Measurements from ENCODE around the gene ZNF335.
A peak's percentile ranks its signal among the peaks of the same experiment; 100 is the strongest.
"Not testable (repeated sequence)": the region's sequence is repeated elsewhere in the genome, so short reads cannot be mapped to it uniquely, and the experiment has no call there.

The ZNF335 gene

GRCh38 chr20:45934046-45934585, 37.9 kb downstream of the ZNF335 start:
- Histone ChIP-seq H3K9me3 (ENCODE audit: control insufficient read depth in 5 of 5, low read length in 5 of 5) (no peaks in the 10 kb centered on the region), H3K9ac (ENCODE audit: low read length in 5 of 5) (peak overlapping the region; percentile 22 to 99 (median 98)), H3K4me3 (ENCODE audit: low read depth in 1 of 5, low read length in 5 of 5) (peak overlapping the region; percentile 86 to 96 (median 91)), H3K4me1 (ENCODE audit: control insufficient read depth in 5 of 5, insufficient read depth in 5 of 5, low read length in 5 of 5) (peaks cover 0 to 20% (median 18%) of the 10 kb centered on the region in 5 donors), H3K27me3 (ENCODE audit: control insufficient read depth in 5 of 5, insufficient read depth in 4 of 5, low read length in 5 of 5) (no peaks in the 10 kb centered on the region), H3K27ac (ENCODE audit: low read depth, low read length) (peak overlapping the region; percentile 98), H3K36me3 (ENCODE audit: control insufficient read depth in 5 of 5, insufficient read depth in 5 of 5, low read length in 5 of 5) (peaks cover 8 to 23% (median 21%) of the 10 kb centered on the region in 5 donors)

GRCh38 chr20:45933266-45934045, 38.5 kb downstream of the ZNF335 start:
- H3K9me3 ChIP-seq (ENCODE audit: control insufficient read depth in 5 of 5, low read length in 5 of 5), result no peaks in the 10 kb centered on the region

DNA sequence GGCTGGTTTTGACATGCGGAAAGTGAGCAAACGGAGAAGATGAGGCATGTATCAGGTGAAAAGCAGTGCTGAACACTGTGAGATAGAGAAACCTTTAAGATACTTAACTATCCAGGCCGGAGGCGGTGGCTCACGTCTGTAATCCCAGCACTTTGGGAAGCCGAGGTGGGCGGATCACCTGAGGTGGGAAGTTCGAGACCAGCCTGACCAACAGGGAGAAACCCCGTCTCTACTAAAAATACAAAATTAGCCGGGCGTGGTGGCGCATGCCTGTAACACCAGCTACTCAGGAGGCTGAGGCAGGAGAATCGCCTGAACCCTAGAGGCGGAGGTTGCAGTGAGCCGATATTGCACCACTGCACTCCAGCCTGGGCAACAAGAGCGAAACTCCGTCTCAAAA, 40.3 kb downstream of the ZNF335 start:
- H3K4me3 ChIP-seq (ENCODE audit: low read depth in 1 of 5, low read length in 5 of 5); H3K27ac ChIP-seq (ENCODE audit: low read depth, low read length); H3K36me3 ChIP-seq (ENCODE audit: control insufficient read depth in 5 of 5, insufficient read depth in 5 of 5, low read length in 5 of 5); H3K9ac ChIP-seq (ENCODE audit: low read length in 5 of 5); H3K9me3 ChIP-seq (ENCODE audit: control insufficient read depth in 5 of 5, low read length in 5 of 5); H3K27me3 ChIP-seq (ENCODE audit: control insufficient read depth in 5 of 5, insufficient read depth in 4 of 5, low read length in 5 of 5): not testable (repeated sequence)
- H3K4me1 ChIP-seq (ENCODE audit: control insufficient read depth in 5 of 5, insufficient read depth in 5 of 5, low read length in 5 of 5), result peaks cover 0 to 20% (median 18%) of the 10 kb centered on the region in 5 donors

More at GRCh38 chr20:45933266-45934045, 38.5 kb downstream of the ZNF335 start:
- Histone ChIP-seq H3K4me1 (ENCODE audit: control insufficient read depth in 5 of 5, insufficient read depth in 5 of 5, low read length in 5 of 5) (peaks cover 0 to 20% (median 18%) of the 10 kb centered on the region in 5 donors), H3K9ac (ENCODE audit: low read length in 5 of 5) (peak overlapping the region; percentile 22 to 99 (median 98)), H3K4me3 (ENCODE audit: low read depth in 1 of 5, low read length in 5 of 5) (peak overlapping the region; percentile 86 to 96 (median 91)), H3K27ac (ENCODE audit: low read depth, low read length) (peak overlapping the region; percentile 98), H3K36me3 (ENCODE audit: control insufficient read depth in 5 of 5, insufficient read depth in 5 of 5, low read length in 5 of 5) (peaks cover 8 to 16% (median 14%) of the 10 kb centered on the region in 5 donors), H3K27me3 (ENCODE audit: control insufficient read depth in 5 of 5, insufficient read depth in 4 of 5, low read length in 5 of 5) (no peaks in the 10 kb centered on the region)

DNA sequence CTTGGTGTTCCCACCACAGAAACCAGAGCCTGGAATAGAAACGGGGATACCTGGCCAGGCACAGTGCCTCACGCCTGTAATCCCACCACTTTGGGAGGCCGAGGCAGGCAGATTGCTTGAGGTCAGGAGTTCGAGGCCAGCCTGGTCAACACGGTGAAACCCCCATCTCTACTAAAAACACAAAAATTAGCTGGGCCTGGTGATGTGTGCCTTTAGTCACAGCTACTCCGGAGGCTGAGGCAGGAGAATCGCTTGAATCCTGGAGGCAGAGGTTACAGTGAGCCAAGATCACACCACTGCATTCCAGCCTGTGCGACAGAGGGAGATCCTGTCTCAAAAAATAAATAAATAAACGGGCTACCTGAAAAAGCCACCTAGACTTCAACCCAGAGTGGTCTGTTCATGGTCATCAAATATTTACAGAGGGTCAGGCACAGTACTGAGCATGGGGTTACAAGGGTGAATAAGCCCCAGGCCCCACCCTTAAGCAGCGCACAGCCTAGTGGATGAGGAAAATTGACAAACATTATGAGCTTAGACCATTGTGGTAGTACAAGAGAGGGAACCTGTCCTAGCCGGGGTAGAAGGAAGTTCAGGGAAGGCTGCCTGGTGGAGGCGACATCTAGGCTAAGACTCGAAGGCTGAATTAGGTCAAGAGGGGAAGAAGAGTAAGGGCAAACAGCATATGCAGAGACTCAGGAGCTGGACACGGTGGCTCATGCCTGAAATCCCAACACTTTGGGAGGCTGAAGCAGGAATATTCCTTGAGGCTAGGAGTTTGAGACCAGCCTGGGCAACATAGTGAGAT, 44.7 kb downstream of the ZNF335 start:
- no peak overlapping the region for H3K9ac ChIP-seq (ENCODE audit: low read length in 5 of 5)
- peaks cover 2 to 27% (median 20%) of the 10 kb centered on the region in 5 donors for H3K4me1 ChIP-seq (ENCODE audit: control insufficient read depth in 5 of 5, insufficient read depth in 5 of 5, low read length in 5 of 5)
- no peak overlapping the region for H3K27ac ChIP-seq (ENCODE audit: low read depth, low read length)
- H3K36me3 ChIP-seq (ENCODE audit: control insufficient read depth in 5 of 5, insufficient read depth in 5 of 5, low read length in 5 of 5), result no peaks in the 10 kb centered on the region
- no peaks in the 10 kb centered on the region for H3K9me3 ChIP-seq (ENCODE audit: control insufficient read depth in 5 of 5, low read length in 5 of 5)
- H3K27me3 ChIP-seq (ENCODE audit: control insufficient read depth in 5 of 5, insufficient read depth in 4 of 5, low read length in 5 of 5), result no peaks in the 10 kb centered on the region
- no peak overlapping the region for H3K4me3 ChIP-seq (ENCODE audit: low read depth in 1 of 5, low read length in 5 of 5)

DNA sequence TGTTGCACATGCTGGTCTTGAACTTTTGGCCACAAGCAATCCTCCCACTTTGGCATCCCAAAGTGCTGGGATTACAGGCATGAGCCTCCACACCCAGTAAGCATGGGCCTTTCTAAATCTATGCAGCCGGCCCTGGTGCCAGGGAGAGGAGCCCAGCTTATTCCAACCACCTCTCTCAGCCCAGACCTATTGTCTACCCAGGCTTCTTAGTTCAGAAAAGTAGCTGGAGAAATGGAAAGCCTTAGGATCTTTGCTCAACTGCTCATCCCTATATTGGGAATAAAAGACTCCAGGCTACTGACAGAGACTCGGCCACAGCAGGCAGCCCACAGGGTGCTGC, 45.3 kb downstream of the ZNF335 start:
- H3K4me3 ChIP-seq (ENCODE audit: low read depth in 1 of 5, low read length in 5 of 5), result no peak overlapping the region
- H3K27me3 ChIP-seq (ENCODE audit: control insufficient read depth in 5 of 5, insufficient read depth in 4 of 5, low read length in 5 of 5), result no peaks in the 10 kb centered on the region
- no peaks in the 10 kb centered on the region for H3K36me3 ChIP-seq (ENCODE audit: control insufficient read depth in 5 of 5, insufficient read depth in 5 of 5, low read length in 5 of 5)
- no peak overlapping the region for H3K27ac ChIP-seq (ENCODE audit: low read depth, low read length)
- no peaks in the 10 kb centered on the region for H3K9me3 ChIP-seq (ENCODE audit: control insufficient read depth in 5 of 5, low read length in 5 of 5)
- peaks cover 2 to 28% (median 21%) of the 10 kb centered on the region in 5 donors for H3K4me1 ChIP-seq (ENCODE audit: control insufficient read depth in 5 of 5, insufficient read depth in 5 of 5, low read length in 5 of 5)
- no peak overlapping the region for H3K9ac ChIP-seq (ENCODE audit: low read length in 5 of 5)

DNA sequence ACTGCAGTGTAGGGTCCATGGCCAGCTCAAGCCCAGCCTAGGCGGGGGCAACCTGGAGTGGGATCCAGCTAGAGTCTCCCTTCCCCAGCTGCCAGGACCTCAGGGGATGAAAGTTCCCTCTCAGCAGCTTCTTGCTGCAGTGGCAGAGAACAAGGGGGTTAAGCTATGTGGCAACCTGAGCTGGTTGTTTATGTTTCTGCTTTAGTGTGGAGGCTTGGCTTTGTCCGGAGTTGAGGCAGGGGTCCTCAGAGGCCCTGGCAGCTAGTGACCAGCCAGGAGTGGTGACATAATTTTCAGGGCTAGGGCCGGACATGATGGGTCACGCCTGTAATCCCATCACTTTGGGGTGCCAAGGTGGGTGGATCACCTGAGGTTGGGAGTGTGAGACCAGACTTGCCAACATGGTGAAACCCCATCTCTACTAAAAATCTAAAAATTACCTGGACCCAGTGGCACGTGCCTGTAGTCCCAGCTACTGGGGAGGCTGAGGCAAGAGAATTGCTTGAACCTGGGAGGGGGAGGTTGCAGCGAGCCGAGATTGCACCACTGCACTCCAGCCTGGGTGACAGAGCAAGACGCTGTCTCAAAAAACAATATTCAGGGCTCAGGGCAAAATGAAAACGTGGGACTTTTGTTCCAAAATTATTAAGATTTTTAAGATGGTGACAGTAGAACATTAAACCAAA, 46.0 kb downstream of the ZNF335 start:
- no peak overlapping the region for H3K27ac ChIP-seq (ENCODE audit: low read depth, low read length)
- peaks cover 2 to 29% (median 21%) of the 10 kb centered on the region in 5 donors for H3K4me1 ChIP-seq (ENCODE audit: control insufficient read depth in 5 of 5, insufficient read depth in 5 of 5, low read length in 5 of 5)
- H3K27me3 ChIP-seq (ENCODE audit: control insufficient read depth in 5 of 5, insufficient read depth in 4 of 5, low read length in 5 of 5), result no peaks in the 10 kb centered on the region
- H3K36me3 ChIP-seq (ENCODE audit: control insufficient read depth in 5 of 5, insufficient read depth in 5 of 5, low read length in 5 of 5), result no peaks in the 10 kb centered on the region
- no peaks in the 10 kb centered on the region for H3K9me3 ChIP-seq (ENCODE audit: control insufficient read depth in 5 of 5, low read length in 5 of 5)
- no peak overlapping the region for H3K9ac ChIP-seq (ENCODE audit: low read length in 5 of 5)
- H3K4me3 ChIP-seq (ENCODE audit: low read depth in 1 of 5, low read length in 5 of 5), result no peak overlapping the region

- H3K27ac ChIP-seq (ENCODE audit: low read depth, low read length), result peak overlapping the region; percentile 65
Observed at GRCh38 chr20:45924391-45925261, 47.4 kb downstream of the ZNF335 start.

GRCh38 chr20:45921337-45922189, 50.4 kb downstream of the ZNF335 start:
- H3K36me3 ChIP-seq (ENCODE audit: control insufficient read depth in 5 of 5, insufficient read depth in 5 of 5, low read length in 5 of 5), result no peaks in the 10 kb centered on the region
- peaks cover 7 to 69% (median 56%) of the 10 kb centered on the region in 5 donors for H3K4me1 ChIP-seq (ENCODE audit: control insufficient read depth in 5 of 5, insufficient read depth in 5 of 5, low read length in 5 of 5)
- no peaks in the 10 kb centered on the region for H3K27me3 ChIP-seq (ENCODE audit: control insufficient read depth in 5 of 5, insufficient read depth in 4 of 5, low read length in 5 of 5)
- H3K9me3 ChIP-seq (ENCODE audit: control insufficient read depth in 5 of 5, low read length in 5 of 5), result no peaks in the 10 kb centered on the region
- no peak overlapping the region for H3K27ac ChIP-seq (ENCODE audit: low read depth, low read length)
- H3K9ac ChIP-seq (ENCODE audit: low read length in 5 of 5), result no peak overlapping the region
- H3K4me3 ChIP-seq (ENCODE audit: low read depth in 1 of 5, low read length in 5 of 5), result no peak overlapping the region

More at GRCh38 chr20:45924391-45925261, 47.4 kb downstream of the ZNF335 start:
- peak overlapping the region in 2 of 5 donors; percentile 35 to 38 for H3K9ac ChIP-seq (ENCODE audit: low read length in 5 of 5)
- H3K4me3 ChIP-seq (ENCODE audit: low read depth in 1 of 5, low read length in 5 of 5), result peak overlapping the region in 4 of 5 donors; percentile 8 to 50 (median 34)
- H3K9me3 ChIP-seq (ENCODE audit: control insufficient read depth in 5 of 5, low read length in 5 of 5), result no peaks in the 10 kb centered on the region
- H3K4me1 ChIP-seq (ENCODE audit: control insufficient read depth in 5 of 5, insufficient read depth in 5 of 5, low read length in 5 of 5), result peaks cover 4 to 42% (median 35%) of the 10 kb centered on the region in 5 donors
- no peaks in the 10 kb centered on the region for H3K27me3 ChIP-seq (ENCODE audit: control insufficient read depth in 5 of 5, insufficient read depth in 4 of 5, low read length in 5 of 5)
- H3K36me3 ChIP-seq (ENCODE audit: control insufficient read depth in 5 of 5, insufficient read depth in 5 of 5, low read length in 5 of 5), result no peaks in the 10 kb centered on the region
